GM12878 (cell line): ENCODE results near the gene GAREM2. TPM values are rescaled to one million over a fixed set of nuclear protein-coding genes. Genes with fewer than 3 reads are reported as not detected.

Source experiments
- ATAC-seq: fragments of 200-7000 bp; cut with Tn5 transposase; 3 replicates; pipeline ENCODE4 v1.9.1; 2020; ENCODE audit warnings: mild to moderate bottlenecking, moderate library complexity
- BruUV-seq: library from RNA; stranded (reverse); fragments of 400-500 nt; replicated peaks from 2 replicates; lab custom pipeline; 2021; lab: Mats Ljungman, UMichigan
- CTCF ChIA-PET: fragments of 300-600 bp; sonication (Branson Sonifier 250); formaldehyde crosslinking; extraction: SDS; loops from one replicate; lab custom pipeline; 2021; ENCODE audit warnings: inconsistent platforms; lab: Yijun Ruan, JAX
- POLR2A ChIA-PET: fragments of 350-600 bp; formaldehyde crosslinking; extraction: SDS; loops from one replicate; lab custom pipeline; 2021; ENCODE audit warnings: inconsistent platforms; lab: Charles Lee
- RAD21 ChIA-PET: fragments of 300-600 bp; sonication (Branson Sonifier 250); formaldehyde crosslinking; loops from one replicate; lab custom pipeline; 2023; ENCODE audit warnings: antibody characterized with exemption; ENCODE audit not compliant: unreplicated experiment; lab: Charles Lee
- SMC1A ChIA-PET: fragments of 300-600 bp; sonication (Branson Sonifier 250); formaldehyde crosslinking; loops from one replicate; lab custom pipeline; 2023; ENCODE audit not compliant: unreplicated experiment, uncharacterized antibody; lab: Charles Lee
- DNase-seq: peaks from one replicate; pipeline ENCODE4 v3.0.0-alpha.2; 2011; ENCODE audit warnings: low read depth, low spot score
- FAIRE-seq: peaks from 3 replicates; lab custom pipeline; 2011; peaks lifted over from hg19 to GRCh38; lab: Jason Lieb, UNC
- H2AFZ ChIP-seq: 2 replicates; pipeline ENCODE4 v1.6.0; 2011; ENCODE audit warnings: low read depth, low read length, control low read depth; ENCODE audit not compliant: control insufficient read depth
- H3K27ac ChIP-seq: 2 replicates; pipeline ENCODE4 v1.5.1; 2011; ENCODE audit warnings: control low read depth; ENCODE audit not compliant: control insufficient read depth, insufficient read depth
- H3K27me3 ChIP-seq, 2 experiments: replicated peaks in 1 of 2; 2 replicates each; pipeline versions ENCODE4 v1.6.0 to v1.6.1; 2011; ENCODE audit warnings: low read length in 1 of 2; ENCODE audit not compliant: control insufficient read depth in 2 of 2, insufficient read depth in 2 of 2
- H3K36me3 ChIP-seq, 2 experiments: 2 replicates each; pipeline ENCODE4 v1.5.1; 2011; ENCODE audit warnings: low read length in 1 of 2; ENCODE audit not compliant: control insufficient read depth in 2 of 2, insufficient read depth in 2 of 2
- H3K4me1 ChIP-seq: 2 replicates; pipeline ENCODE4 v1.6.1; 2011; ENCODE audit warnings: mild to moderate bottlenecking, low read length, moderate library complexity, mixed read lengths; ENCODE audit not compliant: control insufficient read depth, insufficient read depth
- H3K4me2 ChIP-seq: 2 replicates; pipeline ENCODE4 v1.6.0; 2011; ENCODE audit warnings: control low read depth; ENCODE audit not compliant: control insufficient read depth, insufficient read depth
- H3K4me3 ChIP-seq: fragments of 200-600 bp; sonication (generic); 2 replicates; pipeline ENCODE4 v1.5.1; 2016
- H3K79me2 ChIP-seq: 2 replicates; pipeline ENCODE4 v1.6.0; 2011; ENCODE audit warnings: low read length; ENCODE audit not compliant: control insufficient read depth, insufficient read depth
- H3K9ac ChIP-seq: 2 replicates; pipeline ENCODE4 v1.8.0; 2011; ENCODE audit warnings: low read length, control low read depth, mixed read lengths; ENCODE audit not compliant: control insufficient read depth, insufficient read depth
- H3K9me3 ChIP-seq: replicated peaks from 3 replicates; pipeline ENCODE4 v1.5.1; 2011; ENCODE audit warnings: mild to moderate bottlenecking, low read length; ENCODE audit not compliant: control insufficient read depth, insufficient read depth
- H4K20me1 ChIP-seq: 2 replicates; pipeline ENCODE4 v1.6.0; 2011; ENCODE audit not compliant: control insufficient read depth, insufficient read depth
- CBX5 ChIP-seq: sonication (generic); IDR thresholded peaks from 2 replicates; pipeline ENCODE4 v1.6.1; 2016; ENCODE audit warnings: low read depth, moderate library complexity, mild to moderate bottlenecking, inconsistent platforms
- GABPA ChIP-seq: IDR thresholded peaks from 2 replicates; pipeline ENCODE4 v1.6.1; 2014; ENCODE audit warnings: antibody characterized with exemption, low read depth, mild to moderate bottlenecking, inconsistent platforms
- LARP7 ChIP-seq: fragments of 450-650 bp; IDR thresholded peaks from 2 replicates; pipeline ENCODE4 v1.6.1; 2017; ENCODE audit warnings: mild to moderate bottlenecking
- MXI1 ChIP-seq: fragments of 150-350 bp; IDR thresholded peaks from 2 replicates; pipeline ENCODE4 v1.6.1; 2011; ENCODE audit warnings: low read depth, mild to moderate bottlenecking, inconsistent platforms, low read length, improper control_type of control experiment
- NFYB ChIP-seq: IDR thresholded peaks from 2 replicates; pipeline ENCODE4 v1.6.1; 2011; ENCODE audit warnings: low read depth, mild to moderate bottlenecking, low read length, improper control_type of control experiment, moderate library complexity; ENCODE audit not compliant: insufficient read depth
- NR2F1 ChIP-seq: fragments of 450-650 bp; conservative IDR thresholded peaks from 2 replicates; pipeline ENCODE4 v1.6.1; 2017; ENCODE audit warnings: mild to moderate bottlenecking
- PAX5 ChIP-seq: IDR thresholded peaks from 2 replicates; pipeline ENCODE4 v1.6.1; 2011; ENCODE audit warnings: low read depth, low read length, borderline replicate concordance
- RUNX3 ChIP-seq: IDR thresholded peaks from 2 replicates; pipeline ENCODE4 v1.6.1; 2012; ENCODE audit warnings: low read length, inconsistent platforms
- SIX5 ChIP-seq: IDR thresholded peaks from 2 replicates; pipeline ENCODE4 v1.6.1; 2011; ENCODE audit warnings: mild to moderate bottlenecking, low read depth, low read length, moderate library complexity; ENCODE audit not compliant: severe bottlenecking
- SMARCA5 ChIP-seq: fragments of 450-650 bp; IDR thresholded peaks from 2 replicates; pipeline ENCODE4 v1.6.1; 2017; ENCODE audit warnings: mild to moderate bottlenecking
- SMC3 ChIP-seq: IDR thresholded peaks from 2 replicates; pipeline ENCODE4 v1.6.1; 2011; ENCODE audit warnings: low read length, improper control_type of control experiment, borderline replicate concordance
- SREBF2 ChIP-seq: IDR thresholded peaks from 2 replicates; pipeline ENCODE4 v1.6.1; 2012; ENCODE audit warnings: mild to moderate bottlenecking, low read length
- TARDBP ChIP-seq: IDR thresholded peaks from 2 replicates; pipeline ENCODE4 v1.6.1; 2016; ENCODE audit warnings: borderline replicate concordance
- ZNF207 ChIP-seq: fragments of 450-650 bp; IDR thresholded peaks from 2 replicates; pipeline ENCODE4 v1.6.1; 2014; ENCODE audit warnings: antibody characterized with exemption, mild to moderate bottlenecking, borderline replicate concordance
- ZNF274 ChIP-seq: IDR thresholded peaks from one replicate; pipeline ENCODE4 v1.8.0; 2011; ENCODE audit not compliant: insufficient read length, insufficient read depth
- WGBS: methylation state at CpG from one replicate; pipeline ENCODE4 v1.1.6; 2016; ENCODE audit warnings: low lambda C conversion rate; ENCODE audit not compliant: insufficient replicate concordance, insufficient coverage; ENCODE audit errors: missing lambda C conversion rate; 5-methylcytosine and 5-hydroxymethylcytosine counted together
- in situ Hi-C: fragments of 300-500 bp; cut with MboI; formaldehyde crosslinking; loops from 9 replicates; pipeline ENCODE4 v1.14.3; 2018; ENCODE audit warnings: mixed read lengths
- intact Hi-C: fragments of 100-400 bp; cut with micrococcal nuclease; formaldehyde crosslinking; loops from one replicate; pipeline ENCODE4 v1.14.2; 2022; ENCODE audit not compliant: unreplicated experiment
- polyA plus RNA-seq, 11 experiments: library from polyadenylated mRNA; depleted of rRNA in 4 of 11; unstranded in 6 of 11; stranded (reverse) in 5 of 11; fragments of >200 nt; fragmentation: Nextera tagmentation in 4 of 11; fragmentation: Illumina TruSeq in 1 of 11; extraction: Ambion mirVana in 4 of 11; extraction: Trizol in 1 of 11; gene quantifications; 1 replicate in 1 of 11; 2 replicates in 10 of 11; pipeline versions ENCODE4 v1.2.1 to v1.2.3, GENCODE V29; 2011 to 2016; ENCODE audit warnings: inconsistent platforms in 2 of 11, missing spikeins in 2 of 11, low read depth in 1 of 11
- total RNA-seq, 4 experiments: library from RNA; depleted of rRNA in 3 of 4; stranded (reverse); fragments of >200 nt in 3 of 4; fragmentation: Illumina TruSeq in 1 of 4; extraction: Trizol in 1 of 4; gene quantifications; 2 replicates each; pipeline versions ENCODE4 v1.2.1 to v1.2.3, GENCODE V29; 2013 to 2021
- TF ChIP-seq, protein P1 (sequence below), 3 experiments: IDR thresholded peaks in 2 of 3; conservative IDR thresholded peaks in 1 of 3; 2 replicates each; pipeline ENCODE4 v1.5.1; 2011; ENCODE audit warnings: low read depth in 3 of 3, low read length in 3 of 3, mild to moderate bottlenecking in 3 of 3, control low read depth in 2 of 3, moderate library complexity in 2 of 3, inconsistent platforms in 1 of 3, mixed read lengths in 1 of 3; ENCODE audit not compliant: control insufficient read depth in 2 of 3, insufficient read depth in 1 of 3; ENCODE audit errors: extremely low read depth in 1 of 3
- TF ChIP-seq, protein P2 (sequence below): fragments of 450-650 bp; IDR thresholded peaks from 2 replicates; pipeline ENCODE4 v1.6.1; 2017; ENCODE audit warnings: mild to moderate bottlenecking, moderate library complexity
- TF ChIP-seq, protein P3 (sequence below): IDR thresholded peaks from 2 replicates; pipeline ENCODE4 v1.6.1; 2012; ENCODE audit warnings: low read depth, low read length, improper control_type of control experiment

GAREM2 gene
- total and polyA plus RNA-seq, 10 of the 15 experiments (the other 5 are each of a cell fraction or from before 2014, with no cell fraction given) = 0.06 to 1.4 (median 0.44) TPM

GRCh38 chr2:26184555-26185303 is 11.8 kb downstream of the GAREM2 start:
- BruUV-seq = no TSS peak
- Histone ChIP-seq H3K9ac (peak overlapping the region; percentile 35; the same call in 1 of the 2 replicates), H3K4me1 (no peaks in the 10 kb centered on the region), H2AFZ (peak overlapping the region; percentile 79), H3K36me3 (no peaks in the 10 kb centered on the region), H3K4me2 (peak overlapping the region; percentile 89), H3K27me3 (peaks cover 0 to 5% of the 10 kb centered on the region in 2 experiments; a peak in 1 of 4 replicates), H3K27ac (no peak overlapping the region), H4K20me1 (no peaks in the 10 kb centered on the region), H3K79me2 (no peaks in the 10 kb centered on the region), H3K9me3 (no peaks in the 10 kb centered on the region), H3K4me3 (peak overlapping the region; percentile 68)
- ChIA-PET POLR2A (no interaction called here), SMC1A (interaction anchor here (0.8 to 1.5 kb wide), 2 partner anchors 15 to 58 kb away, joined by 3 read pairs; no protein-coding TSS in a partner anchor), RAD21 (interaction anchor here (1.0 kb wide), 1 partner anchor 163 kb away, joined by 3 read pairs; no protein-coding TSS in a partner anchor), CTCF (interaction anchor here (0.6 to 1.8 kb wide), 6 partner anchors 11 to 305 kb away, joined by 3 to 5 read pairs (median 4); no protein-coding TSS in a partner anchor)
- WGBS = 14% methylated on average over 62 of the region's 114 CpGs
- DNase-seq = peak; percentile 25
- ATAC-seq = peak; percentile 92
- intact Hi-C loops = no loop called here
- no peak for FAIRE-seq
- in situ Hi-C loops = no loop called here
- TF ChIP-seq SREBF2 (no peak), NR2F1 (peak; percentile 27; the same call in 1 of the 2 replicates), NFYB (no peak), ZNF274 (no peak), MXI1 (peak; percentile 76), TARDBP (no peak), LARP7 (peak; percentile 60; the same call in 1 of the 2 replicates), ZNF207 (0 out of 2 replicates have a peak, but pooled peaks have one; percentile 47), GABPA (no peak), SMC3 (peak; percentile 29; the same call in 1 of the 2 replicates), SIX5 (no peak), PAX5 (0 out of 2 replicates have a peak, but pooled peaks have one; percentile 16), RUNX3 (no peak), CBX5 (no peak; the same call in 1 of the 2 replicates), SMARCA5 (peak; percentile 88; the same call in 1 of the 2 replicates)
- TF ChIP-seq, protein P1, sequence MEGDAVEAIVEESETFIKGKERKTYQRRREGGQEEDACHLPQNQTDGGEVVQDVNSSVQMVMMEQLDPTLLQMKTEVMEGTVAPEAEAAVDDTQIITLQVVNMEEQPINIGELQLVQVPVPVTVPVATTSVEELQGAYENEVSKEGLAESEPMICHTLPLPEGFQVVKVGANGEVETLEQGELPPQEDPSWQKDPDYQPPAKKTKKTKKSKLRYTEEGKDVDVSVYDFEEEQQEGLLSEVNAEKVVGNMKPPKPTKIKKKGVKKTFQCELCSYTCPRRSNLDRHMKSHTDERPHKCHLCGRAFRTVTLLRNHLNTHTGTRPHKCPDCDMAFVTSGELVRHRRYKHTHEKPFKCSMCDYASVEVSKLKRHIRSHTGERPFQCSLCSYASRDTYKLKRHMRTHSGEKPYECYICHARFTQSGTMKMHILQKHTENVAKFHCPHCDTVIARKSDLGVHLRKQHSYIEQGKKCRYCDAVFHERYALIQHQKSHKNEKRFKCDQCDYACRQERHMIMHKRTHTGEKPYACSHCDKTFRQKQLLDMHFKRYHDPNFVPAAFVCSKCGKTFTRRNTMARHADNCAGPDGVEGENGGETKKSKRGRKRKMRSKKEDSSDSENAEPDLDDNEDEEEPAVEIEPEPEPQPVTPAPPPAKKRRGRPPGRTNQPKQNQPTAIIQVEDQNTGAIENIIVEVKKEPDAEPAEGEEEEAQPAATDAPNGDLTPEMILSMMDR (IDR thresholded peaks at IDR 0.05 in 2 of 3, conservative IDR thresholded peaks at IDR 0.05 in 1 of 3; ENCODE audit: control insufficient read depth in 2 of 3, extremely low read depth in 1 of 3, insufficient read depth in 1 of 3, low read depth in 3 of 3, low read length in 3 of 3) = peak; percentile 59 to 72 (median 63); a peak in 5 of 6 replicates
- TF ChIP-seq, protein P2, sequence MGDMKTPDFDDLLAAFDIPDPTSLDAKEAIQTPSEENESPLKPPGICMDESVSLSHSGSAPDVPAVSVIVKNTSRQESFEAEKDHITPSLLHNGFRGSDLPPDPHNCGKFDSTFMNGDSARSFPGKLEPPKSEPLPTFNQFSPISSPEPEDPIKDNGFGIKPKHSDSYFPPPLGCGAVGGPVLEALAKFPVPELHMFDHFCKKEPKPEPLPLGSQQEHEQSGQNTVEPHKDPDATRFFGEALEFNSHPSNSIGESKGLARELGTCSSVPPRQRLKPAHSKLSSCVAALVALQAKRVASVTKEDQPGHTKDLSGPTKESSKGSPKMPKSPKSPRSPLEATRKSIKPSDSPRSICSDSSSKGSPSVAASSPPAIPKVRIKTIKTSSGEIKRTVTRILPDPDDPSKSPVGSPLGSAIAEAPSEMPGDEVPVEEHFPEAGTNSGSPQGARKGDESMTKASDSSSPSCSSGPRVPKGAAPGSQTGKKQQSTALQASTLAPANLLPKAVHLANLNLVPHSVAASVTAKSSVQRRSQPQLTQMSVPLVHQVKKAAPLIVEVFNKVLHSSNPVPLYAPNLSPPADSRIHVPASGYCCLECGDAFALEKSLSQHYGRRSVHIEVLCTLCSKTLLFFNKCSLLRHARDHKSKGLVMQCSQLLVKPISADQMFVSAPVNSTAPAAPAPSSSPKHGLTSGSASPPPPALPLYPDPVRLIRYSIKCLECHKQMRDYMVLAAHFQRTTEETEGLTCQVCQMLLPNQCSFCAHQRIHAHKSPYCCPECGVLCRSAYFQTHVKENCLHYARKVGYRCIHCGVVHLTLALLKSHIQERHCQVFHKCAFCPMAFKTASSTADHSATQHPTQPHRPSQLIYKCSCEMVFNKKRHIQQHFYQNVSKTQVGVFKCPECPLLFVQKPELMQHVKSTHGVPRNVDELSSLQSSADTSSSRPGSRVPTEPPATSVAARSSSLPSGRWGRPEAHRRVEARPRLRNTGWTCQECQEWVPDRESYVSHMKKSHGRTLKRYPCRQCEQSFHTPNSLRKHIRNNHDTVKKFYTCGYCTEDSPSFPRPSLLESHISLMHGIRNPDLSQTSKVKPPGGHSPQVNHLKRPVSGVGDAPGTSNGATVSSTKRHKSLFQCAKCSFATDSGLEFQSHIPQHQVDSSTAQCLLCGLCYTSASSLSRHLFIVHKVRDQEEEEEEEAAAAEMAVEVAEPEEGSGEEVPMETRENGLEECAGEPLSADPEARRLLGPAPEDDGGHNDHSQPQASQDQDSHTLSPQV = 0 out of 2 replicates have a peak, but pooled peaks have one; percentile 26
- TF ChIP-seq, protein P3, sequence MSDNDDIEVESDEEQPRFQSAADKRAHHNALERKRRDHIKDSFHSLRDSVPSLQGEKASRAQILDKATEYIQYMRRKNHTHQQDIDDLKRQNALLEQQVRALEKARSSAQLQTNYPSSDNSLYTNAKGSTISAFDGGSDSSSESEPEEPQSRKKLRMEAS = 0 out of 2 replicates have a peak, but pooled peaks have one; percentile 63
